Subcutaneous adipose tissue (tissue), 4 donors: ENCODE data around the gene MYO16. TPM values are rescaled to one million over a fixed set of nuclear protein-coding genes. Genes with fewer than 3 reads are reported as not detected.

Source experiments
- total RNA-seq, 4 donors: library from RNA; depleted of rRNA; stranded (reverse); fragments of >200 nt; gene quantifications; one replicate each; pipeline ENCODE4 v1.1.0, GENCODE V29; 2016
- TF ChIP-seq, protein P1 (sequence below): fragments of 450-650 bp; IDR thresholded peaks from one replicate; pipeline ENCODE4 v1.5.1; 2016; ENCODE audit warnings: low read depth, mild to moderate bottlenecking, control low read depth, antibody characterized with exemption, moderate library complexity

Gene MYO16
- total RNA-seq, 4 donors from 2014 or later: 0.44 to 1.1 (median 0.58) TPM

DNA sequence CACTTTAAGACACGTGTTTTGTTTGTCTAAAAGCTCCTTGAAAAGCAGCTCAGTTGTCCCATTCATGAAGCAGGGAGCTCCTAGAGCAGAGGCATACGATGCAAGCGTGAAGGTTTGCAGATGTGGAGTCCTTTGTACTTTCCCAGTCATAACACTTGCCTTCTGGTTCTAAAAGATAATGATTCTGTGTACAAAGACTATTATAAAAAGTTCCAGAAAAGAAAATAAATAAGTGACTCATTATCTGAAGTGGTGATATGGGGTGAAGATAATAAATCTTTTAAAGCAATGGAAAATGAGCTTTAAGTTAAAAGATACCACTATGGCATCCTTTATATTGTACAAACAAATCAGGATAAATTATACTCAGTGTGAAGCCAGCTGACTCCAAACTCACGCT is 569.9 kb downstream of the MYO16 start:
- TF ChIP-seq, protein P1, sequence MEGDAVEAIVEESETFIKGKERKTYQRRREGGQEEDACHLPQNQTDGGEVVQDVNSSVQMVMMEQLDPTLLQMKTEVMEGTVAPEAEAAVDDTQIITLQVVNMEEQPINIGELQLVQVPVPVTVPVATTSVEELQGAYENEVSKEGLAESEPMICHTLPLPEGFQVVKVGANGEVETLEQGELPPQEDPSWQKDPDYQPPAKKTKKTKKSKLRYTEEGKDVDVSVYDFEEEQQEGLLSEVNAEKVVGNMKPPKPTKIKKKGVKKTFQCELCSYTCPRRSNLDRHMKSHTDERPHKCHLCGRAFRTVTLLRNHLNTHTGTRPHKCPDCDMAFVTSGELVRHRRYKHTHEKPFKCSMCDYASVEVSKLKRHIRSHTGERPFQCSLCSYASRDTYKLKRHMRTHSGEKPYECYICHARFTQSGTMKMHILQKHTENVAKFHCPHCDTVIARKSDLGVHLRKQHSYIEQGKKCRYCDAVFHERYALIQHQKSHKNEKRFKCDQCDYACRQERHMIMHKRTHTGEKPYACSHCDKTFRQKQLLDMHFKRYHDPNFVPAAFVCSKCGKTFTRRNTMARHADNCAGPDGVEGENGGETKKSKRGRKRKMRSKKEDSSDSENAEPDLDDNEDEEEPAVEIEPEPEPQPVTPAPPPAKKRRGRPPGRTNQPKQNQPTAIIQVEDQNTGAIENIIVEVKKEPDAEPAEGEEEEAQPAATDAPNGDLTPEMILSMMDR: no peak

DNA sequence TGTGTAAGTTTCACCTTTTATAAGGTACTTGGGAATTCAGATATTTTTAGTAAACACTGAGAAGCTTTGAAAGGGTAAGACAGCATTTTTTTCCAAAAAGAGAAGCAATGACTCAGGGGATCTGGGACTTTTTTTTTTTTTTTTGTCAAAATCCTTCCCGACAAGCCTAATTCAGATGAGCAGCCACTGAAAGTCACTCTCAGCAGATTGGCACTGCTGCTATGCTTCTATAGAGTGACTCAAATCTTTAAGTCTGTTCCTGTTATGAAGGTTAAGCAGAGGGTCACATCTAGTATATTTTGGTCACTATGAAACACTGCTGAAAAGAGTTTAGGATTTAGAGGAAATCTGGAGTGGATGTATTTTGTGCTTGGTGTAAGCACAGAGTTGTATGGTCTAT is 571.1 kb downstream of the MYO16 start:
- TF ChIP-seq, protein P1: no peak

DNA sequence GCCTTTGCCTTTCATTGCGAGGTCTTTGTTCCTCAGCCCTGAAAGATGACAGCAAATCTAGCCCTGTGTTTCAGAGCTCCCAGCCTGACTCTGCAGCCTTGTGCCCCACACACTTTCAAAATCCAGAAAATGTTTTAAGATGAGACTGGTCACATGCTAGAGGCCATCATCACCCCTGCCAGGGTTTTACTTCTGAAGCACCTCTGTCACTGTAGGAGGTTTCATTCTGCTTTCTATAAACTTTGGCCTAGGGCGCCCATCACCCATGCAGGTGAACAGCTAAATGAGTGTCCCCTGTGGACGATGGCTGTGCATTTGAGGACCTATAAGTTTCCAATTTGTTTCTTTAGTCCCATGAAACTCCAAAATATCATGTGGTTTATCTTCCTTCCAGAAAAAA is 574.2 kb downstream of the MYO16 start:
- TF ChIP-seq, protein P1: no peak

DNA sequence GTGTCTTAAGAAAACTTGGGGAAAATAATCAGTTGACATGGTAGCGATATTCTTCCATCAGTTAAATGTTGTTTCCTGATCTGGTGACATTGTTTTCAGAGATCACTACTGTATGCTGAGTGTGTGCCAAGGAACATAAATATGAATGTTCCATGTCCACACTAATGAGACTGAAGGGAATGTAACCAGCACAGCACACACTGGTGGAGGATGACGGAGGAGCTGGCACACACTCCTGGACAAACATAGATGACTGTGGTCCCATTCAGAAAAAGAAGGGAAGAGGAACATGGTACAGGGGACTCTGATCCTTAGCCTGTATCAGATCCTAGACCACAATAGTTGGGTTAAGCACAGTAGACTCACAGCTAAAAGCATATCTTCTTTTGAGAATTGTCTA is 574.8 kb downstream of the MYO16 start:
- TF ChIP-seq, protein P1: no peak

DNA sequence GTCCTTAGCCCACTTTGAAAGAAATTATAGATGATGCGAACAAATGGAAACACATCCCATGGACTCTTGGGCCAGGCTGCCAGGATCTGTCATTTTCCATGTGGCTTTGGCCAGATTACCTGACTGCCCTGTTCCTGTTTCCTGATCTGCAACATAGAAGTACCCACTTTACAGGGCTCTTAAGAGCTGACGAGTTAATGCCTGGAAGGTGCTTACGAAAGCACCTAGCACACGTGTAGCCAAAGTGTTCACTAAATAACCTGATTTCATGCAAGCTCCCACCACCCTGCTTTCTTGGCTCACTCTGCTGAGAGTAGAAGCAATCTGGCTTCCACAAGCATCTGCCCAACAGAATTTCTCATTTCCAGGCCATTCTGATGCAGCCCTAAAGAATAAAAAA is 575.2 kb downstream of the MYO16 start:
- TF ChIP-seq, protein P1: no peak

DNA sequence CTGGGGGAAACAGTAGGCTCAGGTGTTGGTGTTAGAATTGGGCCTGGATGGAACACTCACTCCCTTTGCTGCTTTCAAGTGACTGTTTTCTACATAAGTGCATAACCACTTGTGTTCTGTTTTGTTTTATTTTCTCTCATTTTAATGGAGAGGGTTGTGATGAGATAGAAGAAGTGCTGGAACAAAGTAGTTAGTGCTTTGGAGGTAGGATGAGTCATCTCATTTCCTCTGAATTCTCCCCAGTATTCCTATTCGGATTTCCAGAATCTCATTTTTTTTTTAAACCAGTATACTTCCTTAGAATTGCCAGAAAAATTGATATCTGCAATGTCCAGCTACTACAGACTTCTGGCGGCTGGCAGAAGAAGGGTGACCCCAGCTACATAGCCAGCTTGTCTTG is 575.9 kb downstream of the MYO16 start:
- TF ChIP-seq, protein P1: no peak

DNA sequence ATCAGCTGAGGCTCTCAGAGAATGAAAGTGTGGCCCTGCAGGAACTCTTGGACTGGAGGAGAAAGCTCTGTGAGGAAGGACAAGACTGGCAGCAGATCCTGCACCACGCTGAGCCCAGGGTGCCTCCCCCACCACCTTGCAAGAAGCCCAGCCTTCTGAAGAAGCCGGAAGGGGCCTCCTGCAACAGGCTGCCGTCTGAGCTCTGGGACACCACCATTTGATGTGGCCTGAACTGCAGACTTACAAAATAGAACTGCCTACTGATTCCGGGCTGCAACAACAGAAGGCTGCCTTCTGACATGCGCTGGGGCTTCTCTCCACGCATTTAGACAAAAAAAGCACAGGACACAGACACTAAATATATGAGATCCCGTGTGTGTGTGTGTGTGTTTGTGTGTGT is 577.2 kb downstream of the MYO16 start:
- TF ChIP-seq, protein P1: no peak
